ENCODE results near the gene PPP1R14C.
A peak's percentile ranks its signal among the peaks of the same experiment; 100 is the strongest.

Gene PPP1R14C

GRCh38 chr6:150163970-150164369 lies 21.1 kb downstream of the PPP1R14C start:
- no peak for TF ChIP-seq CTCF (IDR thresholded peaks at IDR 0.05; ENCODE audit: low read length, missing control alignments)
- DNase-seq (ENCODE audit: low read depth), result no peak
- H3K4me3 ChIP-seq (replicated peaks; ENCODE audit: low read depth, low read length), result no peak overlapping the region

DNA sequence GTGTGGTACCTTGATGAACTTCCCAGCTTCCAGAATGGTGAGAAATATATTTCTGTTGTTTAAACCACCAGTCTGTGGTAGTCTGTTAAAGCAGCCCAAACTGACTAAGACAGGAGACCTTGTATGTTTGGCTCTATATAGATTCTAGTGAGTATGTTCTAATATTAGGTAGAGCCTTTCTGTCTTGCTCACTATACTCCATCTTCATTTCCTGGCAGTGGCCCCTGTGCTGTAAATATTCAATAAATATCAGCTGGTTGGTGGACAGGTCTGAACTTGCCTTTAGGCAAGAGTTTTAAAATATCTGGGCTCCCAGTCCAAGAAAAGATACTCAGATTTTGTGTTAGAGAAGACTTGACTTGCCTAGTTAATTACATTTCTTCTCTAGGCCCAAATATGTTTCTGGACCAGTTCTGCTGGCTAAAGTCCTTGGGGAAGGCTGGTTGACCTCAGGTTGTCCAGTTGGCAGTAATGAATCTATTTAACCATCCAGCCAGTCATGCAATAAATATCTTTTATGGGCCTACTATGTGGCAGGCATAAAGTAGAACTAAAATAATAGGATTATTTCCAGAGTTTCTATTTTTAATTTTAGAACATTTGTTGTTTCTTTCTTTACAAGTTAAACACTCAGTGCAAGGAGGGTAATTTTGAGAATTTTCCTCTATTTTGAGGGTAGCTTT lies 22.3 kb downstream of the PPP1R14C start:
- no peak overlapping the region for H3K4me3 ChIP-seq (replicated peaks; ENCODE audit: low read depth, low read length)
- TF ChIP-seq CTCF (IDR thresholded peaks at IDR 0.05; ENCODE audit: low read length, missing control alignments), result no peak
- DNase-seq (ENCODE audit: low read depth), result no peak

DNA sequence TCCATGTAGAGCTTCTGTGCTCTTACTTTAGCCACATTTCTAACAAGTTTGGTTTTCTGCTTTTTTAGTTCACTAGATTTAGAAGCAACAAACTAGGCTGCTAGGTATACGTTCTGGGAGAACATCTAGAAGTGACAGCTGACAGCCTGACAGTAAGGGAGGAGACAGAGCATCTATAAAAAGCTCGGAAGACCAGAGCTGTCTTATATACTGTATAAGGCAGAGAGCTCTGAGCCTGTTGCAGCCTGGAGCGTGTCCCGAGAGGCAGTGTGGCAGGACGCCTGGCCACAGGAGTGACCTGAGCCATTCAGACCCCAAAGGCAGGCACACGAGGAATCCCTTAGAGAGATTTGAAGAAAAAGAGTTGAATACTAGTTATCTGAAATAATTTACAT lies 24.6 kb downstream of the PPP1R14C start:
- no peak overlapping the region for H3K4me3 ChIP-seq (replicated peaks; ENCODE audit: low read depth, low read length)
- no peak for DNase-seq (ENCODE audit: low read depth)
- no peak for TF ChIP-seq CTCF (IDR thresholded peaks at IDR 0.05; ENCODE audit: low read length, missing control alignments)

DNA sequence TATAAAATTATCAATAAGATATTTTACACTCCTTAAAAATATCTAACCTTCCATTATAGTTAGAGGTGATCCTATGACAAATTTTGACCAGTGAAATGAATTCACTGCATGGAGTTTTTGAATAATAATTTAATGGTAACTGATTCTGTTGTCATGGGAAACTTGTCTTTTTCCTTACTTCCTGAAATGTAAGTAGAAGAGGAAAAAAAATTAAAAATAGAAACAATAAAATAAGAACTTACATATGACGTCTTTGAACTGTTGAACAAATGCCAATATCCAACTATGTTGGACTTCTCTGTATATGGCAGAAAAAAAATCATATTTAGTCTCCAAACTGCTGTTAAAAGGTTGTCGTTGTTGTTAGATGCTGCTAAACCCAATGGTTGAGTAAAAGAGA lies 26.3 kb downstream of the PPP1R14C start:
- no peak overlapping the region for H3K4me3 ChIP-seq (replicated peaks; ENCODE audit: low read depth, low read length)
- no peak for TF ChIP-seq CTCF (IDR thresholded peaks at IDR 0.05; ENCODE audit: low read length, missing control alignments)
- no peak for DNase-seq (ENCODE audit: low read depth)

- no peak for TF ChIP-seq CTCF (IDR thresholded peaks at IDR 0.05; ENCODE audit: low read length, missing control alignments)
- DNase-seq (ENCODE audit: low read depth), result peak; percentile 18
- no peak overlapping the region for H3K4me3 ChIP-seq (replicated peaks; ENCODE audit: low read depth, low read length)
Observed at GRCh38 chr6:150169609-150170008, 26.8 kb downstream of the PPP1R14C start.

DNA sequence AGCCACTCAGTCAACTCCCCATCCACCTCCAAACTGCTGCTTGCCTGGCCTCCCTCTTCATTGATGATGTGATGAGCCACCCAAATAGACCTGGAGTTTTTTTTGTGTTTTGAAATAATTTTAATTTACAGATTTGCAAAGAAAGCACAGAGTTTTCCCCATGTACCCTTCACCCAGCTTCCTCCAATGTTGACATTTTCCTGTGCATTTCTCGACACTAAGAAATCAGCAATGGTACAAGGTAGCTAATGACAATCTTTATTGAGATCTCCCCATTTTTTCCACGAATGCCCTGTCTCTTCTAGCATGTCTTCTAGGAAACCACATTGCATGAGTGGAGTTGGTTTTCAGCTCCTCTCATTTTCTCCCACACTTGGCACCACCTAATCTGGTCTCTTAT lies 30.1 kb downstream of the PPP1R14C start:
- TF ChIP-seq CTCF (IDR thresholded peaks at IDR 0.05; ENCODE audit: low read length, missing control alignments), result no peak
- DNase-seq (ENCODE audit: low read depth), result no peak

GRCh38 chr6:150175586-150176151 lies 32.8 kb downstream of the PPP1R14C start:
- DNase-seq (ENCODE audit: low read depth), result no peak
- H3K4me3 ChIP-seq (replicated peaks; ENCODE audit: low read depth, low read length), result no peak overlapping the region
- TF ChIP-seq CTCF (IDR thresholded peaks at IDR 0.05; ENCODE audit: low read length, missing control alignments), result no peak

More for the DNA sequence above, 30.1 kb downstream of the PPP1R14C start:
- no peak overlapping the region for H3K4me3 ChIP-seq (replicated peaks; ENCODE audit: low read depth, low read length)

All from fibroblast of pulmonary artery (primary cell).